Fibroblast of pulmonary artery (primary cell): Measurements from ENCODE around the gene VPS33A.

ENCODE experiments used
- DNase-seq: peaks from one replicate; pipeline ENCODE4 v3.0.0-alpha.2; 2010; ENCODE audit warnings: low read depth
- H3K4me3 ChIP-seq: replicated peaks from 2 replicates; pipeline ENCODE4 v1.5.1; 2011; ENCODE audit warnings: low read depth, mild to moderate bottlenecking, control low read depth, low read length, moderate library complexity
- TF ChIP-seq, protein P1 (sequence below): IDR thresholded peaks from 2 replicates; pipeline ENCODE4 v1.5.1; 2011; ENCODE audit warnings: mild to moderate bottlenecking, control low read depth, low read length, inconsistent platforms; ENCODE audit errors: missing control alignments

VPS33A gene

DNA sequence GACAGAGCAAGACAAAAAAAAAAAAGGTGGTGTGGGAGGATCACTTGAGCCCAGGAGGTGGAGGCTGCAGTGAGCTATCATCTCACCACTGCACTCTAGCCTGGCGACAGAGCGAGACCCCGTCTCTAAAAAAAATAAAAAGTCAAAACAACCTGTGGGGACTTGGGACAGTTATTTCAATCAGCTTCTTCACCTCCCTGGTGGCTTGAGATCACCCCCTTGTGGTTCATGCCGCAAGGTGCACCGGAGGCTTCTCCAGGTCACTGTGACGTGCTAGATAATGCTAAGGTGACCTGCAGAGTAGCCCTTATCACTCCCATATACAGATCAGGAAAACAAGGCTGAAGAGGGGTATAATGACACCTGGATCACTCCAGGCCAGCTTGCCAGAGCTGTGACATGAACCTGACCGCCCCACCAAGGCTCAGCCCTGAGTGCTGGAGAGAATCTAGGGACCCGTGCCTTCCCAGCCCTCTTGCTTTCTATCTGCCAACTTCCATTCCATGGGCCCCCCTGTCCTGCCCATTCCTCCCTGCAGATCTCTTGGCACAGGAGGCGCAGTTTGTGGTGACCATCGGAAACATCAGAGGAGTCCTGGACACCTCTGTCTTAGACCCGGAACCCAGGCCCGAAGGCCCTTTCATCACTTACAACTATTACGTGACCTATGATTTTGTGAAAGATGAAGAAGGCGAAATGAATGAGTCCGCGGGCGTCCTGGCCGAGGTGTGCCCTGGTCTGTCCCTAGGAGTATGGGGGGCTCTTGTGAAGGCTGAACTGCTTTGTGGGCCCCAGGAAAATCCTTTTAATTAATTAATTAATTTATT is 75.2 kb downstream of the VPS33A start:
- H3K4me3 ChIP-seq, result no peak overlapping the region
- DNase-seq, result peak; percentile 73
- TF ChIP-seq, protein P1, sequence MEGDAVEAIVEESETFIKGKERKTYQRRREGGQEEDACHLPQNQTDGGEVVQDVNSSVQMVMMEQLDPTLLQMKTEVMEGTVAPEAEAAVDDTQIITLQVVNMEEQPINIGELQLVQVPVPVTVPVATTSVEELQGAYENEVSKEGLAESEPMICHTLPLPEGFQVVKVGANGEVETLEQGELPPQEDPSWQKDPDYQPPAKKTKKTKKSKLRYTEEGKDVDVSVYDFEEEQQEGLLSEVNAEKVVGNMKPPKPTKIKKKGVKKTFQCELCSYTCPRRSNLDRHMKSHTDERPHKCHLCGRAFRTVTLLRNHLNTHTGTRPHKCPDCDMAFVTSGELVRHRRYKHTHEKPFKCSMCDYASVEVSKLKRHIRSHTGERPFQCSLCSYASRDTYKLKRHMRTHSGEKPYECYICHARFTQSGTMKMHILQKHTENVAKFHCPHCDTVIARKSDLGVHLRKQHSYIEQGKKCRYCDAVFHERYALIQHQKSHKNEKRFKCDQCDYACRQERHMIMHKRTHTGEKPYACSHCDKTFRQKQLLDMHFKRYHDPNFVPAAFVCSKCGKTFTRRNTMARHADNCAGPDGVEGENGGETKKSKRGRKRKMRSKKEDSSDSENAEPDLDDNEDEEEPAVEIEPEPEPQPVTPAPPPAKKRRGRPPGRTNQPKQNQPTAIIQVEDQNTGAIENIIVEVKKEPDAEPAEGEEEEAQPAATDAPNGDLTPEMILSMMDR, result peak; percentile 93

DNA sequence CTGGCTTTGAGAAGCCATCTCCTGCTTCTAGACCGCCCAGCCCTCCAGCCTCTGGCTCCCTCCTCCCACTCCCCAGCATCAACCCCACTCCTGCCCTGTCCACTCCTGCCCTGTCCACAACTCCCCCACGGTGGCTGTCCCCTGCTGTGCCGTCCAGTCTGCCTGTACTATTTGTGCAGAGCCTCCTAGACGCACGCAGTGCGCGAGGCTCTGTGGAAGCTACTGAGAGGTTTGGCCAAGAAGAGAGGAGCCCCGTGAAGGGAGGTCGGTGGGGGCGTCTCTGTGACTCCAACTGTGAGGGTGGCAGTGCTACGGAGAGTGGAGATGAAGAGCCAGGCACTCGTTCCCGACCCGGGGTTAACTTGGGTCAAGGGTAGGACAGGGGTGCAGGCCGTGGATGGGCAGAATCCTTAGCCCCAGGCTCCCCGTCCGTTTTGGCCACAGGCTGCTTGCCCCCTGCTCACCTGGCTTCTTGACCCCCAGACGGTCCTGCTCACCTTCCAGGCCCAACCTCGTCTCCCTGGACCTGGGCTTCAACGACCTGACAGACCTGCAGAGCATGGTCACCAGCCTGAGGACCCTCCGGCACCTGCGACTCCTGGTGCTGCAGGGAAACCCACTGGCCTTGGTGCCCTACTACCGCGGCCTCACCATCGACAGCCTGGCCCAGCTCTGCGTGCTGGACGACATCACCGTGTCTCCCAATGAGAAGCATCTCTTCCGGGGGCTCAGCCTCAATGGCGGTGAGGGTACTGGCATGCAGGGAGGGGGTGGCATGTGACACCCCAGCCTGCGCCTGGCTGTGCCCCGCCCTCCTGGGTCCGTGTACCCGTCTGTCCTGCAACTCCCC is 76.4 kb downstream of the VPS33A start:
- no peak for DNase-seq
- TF ChIP-seq, protein P1, result no peak
- no peak overlapping the region for H3K4me3 ChIP-seq

DNA sequence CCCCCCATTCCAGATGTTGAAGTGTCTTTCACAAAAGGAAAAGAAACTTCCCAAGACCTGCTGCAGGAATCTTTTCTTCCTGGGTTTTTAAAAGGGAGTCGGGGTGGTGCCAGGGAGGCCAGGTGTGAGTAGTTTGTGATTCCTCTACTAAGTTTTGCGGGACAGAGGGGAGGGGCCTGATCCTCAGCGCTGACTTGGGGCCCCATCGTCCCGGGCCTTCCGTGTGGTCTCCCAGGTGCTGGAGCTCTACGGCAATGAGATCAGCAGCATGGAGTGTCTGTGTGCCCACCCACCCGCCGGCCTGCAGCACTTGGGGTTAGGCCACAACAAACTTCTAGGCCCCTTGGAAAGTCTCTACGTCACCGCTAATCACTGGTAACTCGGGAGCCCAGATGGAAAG is 78.8 kb downstream of the VPS33A start:
- no peak overlapping the region for H3K4me3 ChIP-seq
- no peak for DNase-seq
- TF ChIP-seq, protein P1, result no peak

DNA sequence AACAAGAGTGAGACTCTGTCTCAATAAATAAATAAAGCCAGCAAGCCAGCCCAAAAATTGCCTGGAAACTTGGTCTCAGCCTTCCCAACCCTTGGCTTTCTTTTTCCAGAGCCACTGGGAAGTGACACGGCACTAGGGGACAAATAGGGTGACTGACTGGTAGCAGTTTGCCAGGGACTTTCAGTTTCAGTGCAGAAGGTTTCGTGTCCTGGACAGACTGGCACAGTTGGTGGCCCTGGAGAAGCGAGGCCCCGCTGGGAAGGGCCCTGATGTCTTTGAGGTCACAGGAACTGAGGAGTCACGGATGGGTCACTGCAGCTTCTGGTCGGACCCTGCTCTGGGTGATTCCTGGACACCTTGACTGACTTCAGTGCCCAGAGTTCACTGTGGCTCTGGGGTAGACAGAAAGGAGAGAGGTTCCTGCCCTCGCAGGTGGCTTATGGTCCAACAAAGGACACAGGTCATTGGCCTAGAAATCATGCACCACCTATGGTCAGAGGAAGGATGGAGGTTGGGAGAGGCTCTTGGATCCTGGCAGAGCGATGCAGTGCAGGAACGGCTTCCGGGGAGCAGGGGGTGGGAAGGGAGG is 80.7 kb downstream of the VPS33A start:
- H3K4me3 ChIP-seq, result no peak overlapping the region
- no peak for DNase-seq
- TF ChIP-seq, protein P1, result no peak

GRCh38 chr12:122185079-122185478 is 81.2 kb downstream of the VPS33A start:
- H3K4me3 ChIP-seq, result no peak overlapping the region
- TF ChIP-seq, protein P1, result no peak
- DNase-seq, result no peak

GRCh38 chr12:122184517-122184916 is 81.8 kb downstream of the VPS33A start:
- DNase-seq, result no peak
- no peak overlapping the region for H3K4me3 ChIP-seq
- TF ChIP-seq, protein P1, result no peak
